Putamen (tissue), 1 donor: Measurements from ENCODE around the gene ING3.
A peak's percentile ranks its signal among the peaks of the same experiment; 100 is the strongest.

Source experiments
- DNase-seq: peaks from one replicate; pipeline ENCODE4 v3.0.0-alpha.2; 2016; ENCODE audit warnings: low spot score

The ING3 gene

DNA sequence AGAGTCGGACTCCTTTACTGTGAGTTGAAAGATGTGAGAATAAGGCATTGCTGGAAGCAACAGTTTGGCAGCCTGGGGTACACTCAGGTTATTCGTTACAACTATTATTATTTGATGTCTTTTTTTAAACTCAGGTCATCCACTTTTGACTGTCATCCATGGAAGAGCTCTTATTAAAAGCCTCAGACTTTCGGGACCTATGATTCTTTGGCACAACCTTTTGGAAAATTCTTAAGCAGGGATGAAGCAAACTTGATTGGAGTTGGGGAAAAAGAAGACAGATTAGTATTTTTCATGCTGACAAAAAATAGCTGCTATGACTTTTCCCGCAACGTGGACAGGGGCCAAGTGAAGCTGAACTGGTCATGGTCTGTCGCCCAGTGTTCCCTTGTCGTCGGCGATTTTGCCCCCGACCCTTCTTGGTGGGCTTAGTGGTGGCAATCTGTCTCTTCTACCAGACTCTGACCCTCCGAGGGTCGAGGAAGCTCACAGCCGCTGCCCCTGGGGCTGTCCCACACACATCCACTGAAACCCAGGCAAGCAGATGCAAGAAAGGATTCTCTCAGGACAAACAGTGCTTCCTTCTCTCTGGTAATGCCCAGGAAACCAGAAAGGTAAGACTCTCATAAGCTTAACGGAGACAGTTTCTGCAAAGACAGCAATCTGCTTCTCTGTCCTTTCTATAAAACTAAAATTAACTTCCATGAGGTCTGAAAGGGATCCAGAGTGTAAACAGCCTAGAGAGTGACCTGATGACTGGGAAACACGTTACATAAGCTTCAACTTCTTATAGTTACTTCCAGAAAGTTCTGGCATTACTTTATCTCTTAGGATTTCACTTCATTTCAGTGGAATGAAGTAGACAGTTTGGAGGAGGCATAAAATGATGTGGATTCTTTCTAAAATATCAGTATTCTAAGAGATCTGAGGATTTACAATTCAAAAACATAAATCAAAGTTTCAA, 39.0 kb downstream of the ING3 start:
- no peak for DNase-seq

DNA sequence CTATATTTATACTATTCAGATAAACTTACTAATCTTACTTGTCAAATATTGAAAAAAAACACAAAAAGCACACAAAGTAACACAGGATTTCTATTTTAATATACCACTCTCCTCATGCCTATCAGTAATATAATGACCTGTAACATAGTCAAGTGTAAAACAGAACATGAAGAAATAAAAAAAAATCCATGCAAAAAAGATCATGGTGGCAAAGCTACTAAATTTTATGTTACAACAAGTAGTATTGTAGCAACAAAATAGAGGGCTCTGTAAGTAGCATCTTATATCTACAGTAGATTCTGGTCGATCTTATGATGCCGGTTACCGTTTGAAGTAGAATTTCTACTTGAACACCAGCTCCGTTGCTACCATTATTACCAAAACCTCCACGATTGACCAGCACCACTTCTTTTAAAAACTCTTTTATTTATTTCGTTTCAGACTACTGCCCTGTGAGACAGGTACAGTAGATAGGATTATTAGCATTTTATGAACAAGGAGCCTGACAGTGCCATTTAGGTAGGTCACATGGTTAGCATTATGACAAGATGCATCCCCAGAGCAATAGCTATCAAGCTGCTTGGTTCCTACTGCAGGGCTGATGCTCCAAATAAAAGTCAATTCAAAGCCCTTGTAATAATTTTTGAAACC, 40.0 kb downstream of the ING3 start:
- DNase-seq: no peak

DNA sequence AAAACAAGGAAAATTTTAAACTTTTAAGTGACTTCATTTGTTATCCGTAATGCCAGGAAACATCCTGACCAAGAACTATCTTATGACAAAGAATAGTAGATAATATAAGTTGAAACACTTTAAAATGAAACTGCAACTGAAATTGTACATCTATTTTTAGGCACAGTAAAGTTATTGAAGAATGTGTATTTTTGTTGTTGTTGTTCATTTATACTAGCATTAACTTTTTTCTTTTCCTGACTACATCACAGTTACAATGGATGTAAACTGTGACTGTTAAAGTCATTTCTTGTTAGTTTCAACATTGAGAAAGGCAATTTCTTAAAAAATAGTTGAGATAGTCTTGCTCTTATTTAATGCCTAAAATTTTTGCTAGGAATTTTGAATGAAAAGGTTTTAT, 40.6 kb downstream of the ING3 start:
- no peak for DNase-seq

DNA sequence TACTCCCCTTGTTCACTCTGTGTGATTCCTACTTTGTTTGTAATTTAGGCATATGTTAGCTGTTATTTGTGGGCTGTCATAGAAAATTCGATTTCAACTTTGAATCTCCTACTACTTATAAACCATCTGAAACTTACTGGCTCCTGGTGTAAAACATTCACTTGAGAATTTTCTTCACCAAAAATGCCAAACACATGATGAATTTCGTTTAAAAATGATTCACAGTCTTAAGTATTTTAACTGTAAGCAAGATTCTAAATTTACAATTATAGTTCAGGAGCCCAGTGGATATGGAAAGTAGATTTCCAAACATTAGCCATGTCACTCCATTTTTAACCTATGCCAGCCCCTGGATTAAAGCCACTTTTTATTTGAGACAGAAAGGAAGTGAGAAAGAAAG, 41.0 kb downstream of the ING3 start:
- no peak for DNase-seq

DNA sequence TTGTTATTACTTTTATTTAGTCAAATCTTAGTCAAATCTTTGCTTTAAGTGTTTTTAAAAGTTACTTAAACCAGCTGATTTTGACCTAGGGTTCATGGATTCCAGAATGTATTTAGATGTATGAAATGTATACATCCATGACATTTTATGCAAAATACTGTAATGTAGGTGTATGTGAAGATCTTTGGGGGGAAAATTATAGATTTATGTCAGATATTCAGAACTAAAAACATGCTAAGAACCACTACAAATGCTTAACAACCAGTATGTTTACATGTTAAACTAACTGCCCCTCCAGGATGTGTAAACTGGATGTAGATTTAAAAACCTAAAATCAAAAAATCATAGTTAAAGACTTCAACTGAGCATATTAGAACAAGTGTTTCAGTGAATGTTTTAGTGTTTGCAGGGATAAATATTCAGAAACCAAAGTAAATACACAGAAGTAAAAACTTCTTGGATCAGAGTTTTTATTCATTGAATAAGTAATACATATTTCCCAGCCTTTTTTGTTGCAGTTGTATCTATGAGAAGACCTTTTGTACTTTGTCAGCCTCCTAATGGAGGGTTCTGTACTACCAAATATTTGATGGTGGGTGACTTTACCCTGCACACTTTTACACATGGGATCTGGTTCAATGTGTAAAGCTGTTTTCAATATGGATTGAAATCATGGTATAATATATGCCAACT, 41.8 kb downstream of the ING3 start:
- no peak for DNase-seq

DNA sequence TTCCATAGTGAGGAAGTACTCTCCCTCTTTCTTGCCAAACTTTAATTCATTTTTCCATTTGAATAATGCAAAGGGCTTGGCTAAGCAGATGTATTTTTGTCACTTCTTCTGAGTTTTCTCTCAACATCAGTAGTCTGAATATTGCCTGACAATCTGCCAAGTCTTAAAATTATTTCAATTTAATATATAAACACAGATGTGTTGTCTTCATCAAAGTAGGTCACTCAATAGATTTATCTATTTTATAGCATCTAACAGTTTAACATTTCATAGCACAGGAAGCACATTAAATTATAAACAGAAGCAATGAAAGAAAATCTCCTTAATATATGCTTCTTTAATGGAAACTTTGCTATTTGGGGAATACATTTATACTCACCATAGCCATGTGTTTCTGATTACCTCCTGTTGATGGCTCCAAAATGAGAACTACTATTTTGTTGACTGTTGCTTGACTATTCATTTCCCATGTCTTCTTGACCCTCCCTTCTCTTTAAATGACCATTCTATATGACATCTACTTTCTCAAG, 42.5 kb downstream of the ING3 start:
- no peak for DNase-seq

DNA sequence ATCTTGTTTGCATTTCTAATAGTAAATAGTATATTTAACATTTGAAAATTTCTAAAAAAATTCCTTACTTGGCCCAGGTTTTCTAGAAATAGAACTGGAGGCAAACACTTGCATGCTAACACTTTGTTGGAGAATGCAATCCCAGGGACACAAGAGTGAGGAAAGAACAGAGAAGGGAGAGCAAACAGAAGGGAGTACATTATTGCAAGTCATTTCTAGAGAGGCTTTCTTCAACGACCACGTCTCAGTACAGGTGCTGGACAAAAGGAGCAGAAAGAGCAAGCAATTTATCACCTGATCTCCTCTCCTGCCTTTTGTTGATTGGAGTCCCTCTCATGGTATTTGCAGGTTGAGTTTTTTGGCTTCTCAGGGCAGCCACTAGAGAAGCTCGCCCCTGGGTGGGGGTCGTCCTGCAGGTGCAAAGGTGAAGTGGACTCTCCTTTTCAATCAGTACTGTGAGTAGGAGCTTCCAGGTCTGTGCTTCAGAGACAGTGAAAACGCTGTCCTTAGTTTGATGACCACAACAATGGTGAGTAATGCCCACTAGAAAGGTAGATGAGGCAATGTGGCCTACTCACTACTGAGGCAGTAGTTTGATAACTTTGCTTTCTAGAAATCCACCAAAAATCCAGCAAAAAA, 43.1 kb downstream of the ING3 start:
- DNase-seq: no peak

DNA sequence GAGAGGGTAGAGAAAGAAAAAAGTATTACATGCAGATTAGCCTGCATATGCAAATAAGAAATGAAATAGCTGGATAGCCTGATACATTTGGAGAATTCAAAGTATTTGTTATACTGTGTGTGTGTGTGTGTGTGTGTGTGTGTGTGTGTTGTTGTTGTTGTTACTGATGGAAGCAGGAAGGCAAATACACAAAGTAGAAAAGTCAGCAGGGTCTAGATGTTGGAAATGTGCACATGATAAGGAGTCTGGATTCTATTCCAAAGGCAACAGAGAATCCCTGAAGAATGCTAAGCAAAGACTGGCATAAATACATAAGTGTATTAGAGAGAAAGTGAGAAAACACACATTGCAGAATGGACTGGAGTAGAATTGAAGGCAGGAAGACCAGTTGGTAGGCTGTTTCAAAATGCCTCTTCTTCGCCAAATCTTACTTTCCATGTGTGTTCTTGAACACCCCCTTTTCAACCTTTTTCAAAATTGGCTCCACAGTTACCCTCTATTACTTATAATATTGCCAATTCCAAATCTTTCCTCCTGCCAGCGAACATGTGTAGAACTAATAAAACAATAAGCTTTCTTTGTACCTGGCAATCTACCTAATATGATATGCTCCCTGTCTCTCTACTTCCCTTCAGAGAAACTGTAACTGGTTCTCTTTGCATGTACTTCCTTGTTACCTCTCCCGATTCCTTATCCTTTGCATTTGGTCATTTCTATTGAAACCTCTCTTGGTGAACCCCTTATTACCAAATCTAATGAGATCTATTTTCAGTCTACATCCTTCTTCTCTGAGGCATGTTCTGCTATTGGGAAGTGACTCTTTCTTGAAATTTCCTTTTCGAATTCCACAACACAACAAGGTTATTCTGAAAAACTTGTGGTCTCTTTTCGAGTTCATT, 44.2 kb downstream of the ING3 start:
- no peak for DNase-seq

DNA sequence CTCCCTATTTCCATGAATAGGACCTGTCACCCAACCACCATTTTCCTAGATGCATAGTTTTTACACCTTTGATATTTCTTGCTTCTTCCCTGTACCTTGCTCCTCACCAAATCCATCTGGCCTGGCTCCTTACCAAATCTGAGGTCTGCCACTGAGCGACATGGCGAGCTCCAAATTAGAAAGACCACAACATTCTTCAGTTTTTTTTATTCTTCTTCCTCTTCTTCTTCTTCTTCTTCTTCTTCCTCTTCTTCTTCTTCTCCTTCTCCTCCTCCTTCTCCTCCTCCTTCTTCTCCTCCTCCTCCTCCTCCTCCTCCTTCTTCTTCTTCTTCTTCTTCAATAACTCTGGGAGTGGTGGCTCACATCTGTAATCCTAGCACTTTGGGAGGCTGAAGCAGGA, 45.1 kb downstream of the ING3 start:
- DNase-seq: no peak

DNA sequence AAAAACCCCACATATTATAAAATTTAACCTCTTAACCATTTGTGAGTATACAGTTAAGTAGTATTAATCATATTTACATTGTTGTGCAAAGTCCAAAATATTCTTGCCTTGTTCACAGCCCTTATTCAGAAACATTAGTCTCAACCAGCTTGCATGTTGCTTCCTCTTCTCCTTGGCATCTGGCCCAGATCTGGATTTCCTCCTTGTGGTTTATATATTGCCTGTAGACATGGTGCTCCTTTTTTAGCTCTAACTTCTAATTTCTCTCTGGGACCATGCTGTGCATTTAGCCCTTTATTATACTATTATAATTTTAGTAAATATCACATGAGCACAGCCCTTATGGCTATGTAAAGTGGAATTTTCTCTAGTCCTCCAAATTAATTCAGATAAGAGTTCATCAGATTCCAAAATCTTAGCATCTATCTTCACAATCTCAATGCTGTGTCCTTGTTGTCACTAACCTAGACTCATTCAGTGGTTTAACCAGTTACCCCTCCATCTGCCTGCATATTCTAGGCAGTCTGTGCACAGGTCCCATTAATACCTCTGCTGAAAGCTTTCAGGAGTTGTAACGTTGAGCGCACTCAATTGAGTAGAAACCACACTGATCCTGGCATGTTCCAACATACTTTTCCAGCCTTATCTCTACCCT, 45.9 kb downstream of the ING3 start:
- DNase-seq: peak; percentile 47

DNA sequence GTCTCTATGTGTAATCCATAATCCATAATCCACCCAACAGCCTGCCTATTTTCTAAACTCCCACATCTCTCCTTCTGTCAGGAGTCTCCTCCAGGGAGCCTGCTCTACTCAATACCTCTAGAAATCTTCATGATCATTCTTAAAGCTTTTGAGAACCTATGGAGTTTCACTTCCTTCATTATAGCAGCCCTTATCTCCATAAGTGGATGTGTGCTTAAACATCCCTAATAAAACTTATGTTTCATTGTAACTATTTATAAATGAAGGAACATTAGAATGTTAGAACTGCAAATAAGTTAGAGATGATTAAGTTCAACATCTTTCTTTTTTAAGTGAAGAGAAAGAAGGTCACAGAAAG, 46.4 kb downstream of the ING3 start:
- no peak for DNase-seq

DNA sequence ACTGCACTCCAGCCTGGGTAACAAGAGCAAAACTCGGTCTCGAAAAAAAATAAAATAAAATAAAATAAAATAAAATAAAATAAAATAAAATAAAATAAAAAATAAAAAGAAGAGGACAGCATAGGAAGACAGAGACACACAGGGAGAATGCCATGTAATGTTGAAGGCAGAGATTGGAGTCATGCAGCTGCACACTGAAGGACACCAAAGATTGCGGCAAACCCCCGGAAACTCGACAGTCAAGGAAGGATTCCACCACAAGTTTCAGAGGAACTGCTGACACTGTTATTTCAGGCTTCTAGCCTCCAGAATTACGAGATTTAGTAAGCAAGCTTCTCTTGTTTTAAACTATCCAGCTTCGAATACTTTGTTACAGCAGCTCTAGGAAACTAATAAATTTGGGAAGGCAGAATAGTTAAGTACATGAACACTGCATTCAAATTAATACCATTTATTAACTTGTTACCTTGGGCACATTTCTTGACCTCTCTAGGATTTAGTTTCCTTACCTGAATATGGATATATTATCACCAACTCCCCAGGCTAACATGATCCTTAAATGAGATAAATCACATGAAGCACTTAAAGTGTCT, 47.4 kb downstream of the ING3 start:
- DNase-seq: peak; percentile 29

DNA sequence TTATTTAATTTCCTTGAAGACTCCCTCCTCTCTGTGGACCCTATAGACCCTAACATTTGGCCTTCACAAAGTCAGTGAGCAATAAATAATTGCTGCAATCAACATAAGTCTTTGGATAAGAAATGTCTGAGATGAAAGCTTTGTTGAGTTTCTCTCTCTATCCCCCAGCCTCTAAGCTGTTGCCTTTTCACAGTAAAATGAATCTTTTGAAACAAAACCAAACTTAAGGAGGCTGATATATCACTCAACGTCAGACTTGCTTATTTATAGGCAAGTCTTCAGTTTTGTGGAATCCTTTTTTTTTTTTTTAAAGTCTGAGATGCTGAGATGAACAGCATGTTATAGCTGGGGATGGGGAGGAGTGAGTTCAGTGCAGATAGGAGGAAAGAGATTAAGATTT, 47.9 kb downstream of the ING3 start:
- DNase-seq: no peak

DNA sequence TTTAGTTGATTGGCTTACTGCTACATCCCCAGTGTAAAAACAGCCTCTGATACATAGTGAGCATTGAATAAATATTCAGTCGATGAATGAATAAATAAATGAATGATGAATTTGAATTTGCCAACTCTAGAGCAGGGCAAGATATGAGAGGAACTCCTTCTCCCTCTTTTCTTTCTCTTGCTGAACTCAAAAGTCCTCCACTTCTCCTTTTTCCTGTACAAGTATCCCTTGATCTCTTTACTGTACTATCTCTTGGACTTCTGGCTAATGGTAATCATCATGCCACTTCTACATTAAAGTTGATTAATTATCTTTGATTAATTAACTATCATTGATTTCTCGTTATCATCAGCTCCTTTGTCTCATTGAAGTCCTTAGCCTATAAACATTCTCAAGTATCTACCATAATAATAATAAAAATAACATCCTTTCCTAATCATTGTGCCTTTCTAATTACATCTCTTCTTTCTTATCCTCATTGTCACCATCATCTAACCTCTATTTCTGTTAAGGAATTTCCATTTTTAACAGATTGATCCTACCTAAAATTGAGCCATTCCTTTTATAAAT, 48.5 kb downstream of the ING3 start:
- no peak for DNase-seq

DNA sequence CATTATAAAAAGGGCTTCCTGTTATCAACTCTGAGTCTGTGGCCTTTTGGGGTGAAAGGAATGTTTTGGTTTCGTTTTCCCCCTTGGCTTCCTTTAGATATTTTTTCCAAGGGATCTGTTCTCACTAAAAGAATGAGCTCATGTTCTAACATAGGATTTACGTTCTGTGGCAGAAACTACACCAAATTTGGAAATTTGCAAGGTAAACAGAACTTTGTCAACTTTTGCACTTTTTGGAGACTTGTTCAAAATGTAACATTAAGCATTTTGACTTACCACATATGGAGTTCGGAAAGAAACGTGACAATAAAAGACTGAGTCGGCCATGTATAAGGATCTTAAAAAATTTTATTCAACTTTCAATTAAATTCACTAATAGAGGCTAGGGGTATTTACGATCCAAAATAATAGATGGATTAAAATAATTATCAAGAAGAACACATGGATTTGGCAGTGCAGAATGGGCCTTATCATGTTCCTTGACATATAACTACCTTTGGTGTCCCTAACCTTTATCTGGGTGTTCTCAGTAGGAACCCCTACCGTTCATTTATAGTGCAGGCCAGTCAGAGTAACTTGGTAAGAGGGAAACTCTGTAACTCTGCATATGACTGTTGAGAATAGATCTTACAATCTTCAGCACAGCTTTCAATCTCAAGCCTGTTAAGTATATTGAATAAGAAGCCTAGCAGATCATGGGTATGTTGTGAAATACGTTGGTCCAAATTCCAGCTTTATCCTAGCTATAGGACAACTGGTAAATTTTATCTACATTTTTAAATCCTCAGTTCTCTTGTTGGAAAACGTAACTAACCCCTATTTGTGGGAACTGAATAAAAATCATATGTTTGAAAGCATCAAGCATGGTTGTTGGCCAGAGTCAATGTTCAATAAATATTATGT, 49.8 kb downstream of the ING3 start:
- no peak for DNase-seq

DNA sequence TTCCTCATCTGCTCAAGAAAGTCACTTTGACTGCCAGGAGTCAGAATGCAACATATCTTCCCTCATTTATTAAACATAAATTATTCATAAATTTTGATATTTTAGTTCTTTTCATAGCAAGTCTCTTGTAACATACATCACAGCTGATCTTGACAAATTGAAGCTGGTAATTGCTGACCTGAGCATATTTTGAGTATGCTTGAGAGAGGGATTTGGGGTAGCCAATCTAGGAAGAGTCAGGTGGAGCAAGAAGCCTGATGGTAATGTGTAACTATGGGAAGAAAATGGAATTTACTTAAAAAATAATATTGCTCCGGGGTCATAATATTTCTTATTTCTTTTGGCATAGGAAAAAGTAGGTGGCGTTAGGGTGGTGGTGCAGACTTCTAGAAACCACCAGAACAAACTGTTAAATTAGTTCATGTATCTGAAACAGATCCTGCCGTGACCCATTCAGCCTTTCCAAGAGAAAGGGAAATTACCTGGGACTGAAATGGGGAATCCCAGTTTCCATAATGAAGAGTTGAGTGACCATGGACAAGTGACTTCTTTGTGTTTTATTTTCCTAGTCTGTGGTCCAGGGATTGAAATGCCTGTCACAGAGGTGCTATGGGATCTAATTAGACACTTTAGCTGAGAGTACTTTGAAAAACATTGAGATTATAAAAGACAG, 50.8 kb downstream of the ING3 start:
- no peak for DNase-seq

DNA sequence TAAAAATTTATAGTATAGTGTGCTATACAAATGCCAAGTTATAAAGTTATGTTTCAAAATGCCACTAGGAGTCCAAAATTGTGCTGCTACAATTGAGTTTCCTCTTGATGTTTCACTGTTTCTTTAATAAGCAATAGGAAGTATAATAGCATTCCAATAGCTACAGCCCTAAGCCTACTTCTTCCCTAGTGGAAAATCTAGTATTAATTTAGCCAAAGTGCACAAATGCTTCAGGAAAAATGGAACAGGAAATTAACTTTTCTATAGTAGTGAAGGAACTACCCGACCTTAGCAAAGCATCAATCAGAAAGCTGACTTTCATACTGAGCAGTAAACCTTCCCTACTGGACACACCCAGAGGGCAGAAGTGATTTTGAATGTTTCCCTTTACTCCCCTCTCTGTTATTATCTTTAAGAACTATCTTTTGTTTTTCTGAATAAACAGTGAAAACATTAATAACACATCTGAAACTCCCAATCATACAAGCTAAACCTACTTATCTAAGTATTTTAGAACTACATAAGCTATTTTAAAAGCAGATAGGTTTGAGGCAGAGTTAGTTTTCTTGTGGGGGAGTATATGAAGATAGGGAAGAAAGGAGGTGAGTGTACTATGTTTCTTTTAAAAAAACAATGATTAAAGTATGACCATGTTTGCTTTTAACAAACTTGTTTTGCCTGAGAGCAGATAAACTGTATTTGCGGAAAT, 51.6 kb downstream of the ING3 start:
- DNase-seq: no peak
